Caco-2 (cell line): Measurements from ENCODE around the gene MYO10. TPM values are rescaled to one million over a fixed set of nuclear protein-coding genes. Genes with fewer than 3 reads are reported as not detected.
"Not testable (repeated sequence)": the region's sequence is repeated elsewhere in the genome, so short reads cannot be mapped to it uniquely, and the experiment has no call there.

ENCODE experiments used
- BruUV-seq: library from RNA; stranded (reverse); fragments of 400-500 nt; replicated peaks from 2 replicates; lab custom pipeline; 2021; lab: Mats Ljungman, UMichigan
- CTCF ChIA-PET: fragments of 300-600 bp; sonication (Branson Sonifier 250); formaldehyde crosslinking; loops from one replicate; lab custom pipeline; 2022; ENCODE audit warnings: antibody characterized with exemption; lab: Charles Lee
- POLR2A ChIA-PET: fragments of 300-600 bp; sonication (Branson Sonifier 250); formaldehyde crosslinking; loops from one replicate; lab custom pipeline; 2022; ENCODE audit warnings: antibody characterized with exemption; lab: Charles Lee
- DNase-seq, 2 experiments: peaks; one replicate each; pipeline versions ENCODE4 v3.0.0 to v3.0.0-alpha.2; 2020 to 2022
- H3K27me3 ChIP-seq: replicated peaks from 2 replicates; pipeline ENCODE4 v1.6.0; 2011; ENCODE audit warnings: low read length; ENCODE audit not compliant: control insufficient read depth, insufficient read depth
- H3K36me3 ChIP-seq: 2 replicates; pipeline ENCODE4 v1.5.1; 2011; ENCODE audit warnings: low read length; ENCODE audit not compliant: control insufficient read depth, insufficient read depth
- H3K4me1 ChIP-seq: fragments of 250-450 bp; sonication (Bioruptor Pico); 2 replicates; pipeline ENCODE4 v1.5.1; 2020; ENCODE audit warnings: mild to moderate bottlenecking
- H3K4me3 ChIP-seq: 2 replicates; pipeline ENCODE4 v1.5.1; 2011; ENCODE audit warnings: low read depth, mild to moderate bottlenecking, control low read depth, low read length
- H3K9me3 ChIP-seq: fragments of 250-450 bp; sonication (Bioruptor Pico); 2 replicates; pipeline ENCODE4 v1.5.1; 2020; ENCODE audit warnings: mild to moderate bottlenecking, moderate library complexity
- H3K27ac Mint-ChIP-seq: one replicate; pipeline ENCODE4 v1.8.0; 2022; ENCODE audit warnings: mixed read lengths; ENCODE audit not compliant: unreplicated experiment
- H3K27me3 Mint-ChIP-seq: one replicate; pipeline ENCODE4 v1.8.0; 2022; ENCODE audit warnings: mixed read lengths; ENCODE audit not compliant: insufficient read depth, unreplicated experiment
- H3K36me3 Mint-ChIP-seq: one replicate; pipeline ENCODE4 v1.8.0; 2022; ENCODE audit warnings: mild to moderate bottlenecking, mixed read lengths; ENCODE audit not compliant: insufficient read depth, unreplicated experiment
- H3K4me1 Mint-ChIP-seq: one replicate; pipeline ENCODE4 v1.8.0; 2022; ENCODE audit warnings: low read depth, mixed read lengths; ENCODE audit not compliant: unreplicated experiment
- H3K4me3 Mint-ChIP-seq: one replicate; pipeline ENCODE4 v1.8.0; 2022; ENCODE audit warnings: mild to moderate bottlenecking, moderate library complexity, mixed read lengths; ENCODE audit not compliant: unreplicated experiment
- H3K9me3 Mint-ChIP-seq: one replicate; pipeline ENCODE4 v1.8.0; 2022; ENCODE audit warnings: mixed read lengths; ENCODE audit not compliant: unreplicated experiment
- intact Hi-C: fragments of 100-400 bp; cut with micrococcal nuclease; formaldehyde crosslinking; loops from one replicate; pipeline ENCODE4 v1.10.0; 2022; ENCODE audit not compliant: unreplicated experiment
- total RNA-seq: library from RNA; stranded (reverse); gene quantifications from 2 replicates; pipeline ENCODE4 v1.2.3, GENCODE V29; 2022
- TF ChIP-seq, protein P1 (sequence below), 2 experiments: fragments of 200-600 bp in 1 of 2; IDR thresholded peaks; 1 replicate in 1 of 2; 2 replicates in 1 of 2; pipeline versions ENCODE4 v1.5.1 to v1.8.0; 2011 to 2022; ENCODE audit warnings: antibody characterized with exemption in 1 of 2, control low read depth in 1 of 2, inconsistent platforms in 1 of 2, low read depth in 1 of 2, low read length in 1 of 2, mild to moderate bottlenecking in 1 of 2, moderate library complexity in 1 of 2; ENCODE audit not compliant: insufficient read depth in 1 of 2, severe bottlenecking in 1 of 2, unreplicated experiment in 1 of 2

The MYO10 gene
- total RNA-seq, 1 experiment from 2014 or later, result 67.6 TPM

DNA sequence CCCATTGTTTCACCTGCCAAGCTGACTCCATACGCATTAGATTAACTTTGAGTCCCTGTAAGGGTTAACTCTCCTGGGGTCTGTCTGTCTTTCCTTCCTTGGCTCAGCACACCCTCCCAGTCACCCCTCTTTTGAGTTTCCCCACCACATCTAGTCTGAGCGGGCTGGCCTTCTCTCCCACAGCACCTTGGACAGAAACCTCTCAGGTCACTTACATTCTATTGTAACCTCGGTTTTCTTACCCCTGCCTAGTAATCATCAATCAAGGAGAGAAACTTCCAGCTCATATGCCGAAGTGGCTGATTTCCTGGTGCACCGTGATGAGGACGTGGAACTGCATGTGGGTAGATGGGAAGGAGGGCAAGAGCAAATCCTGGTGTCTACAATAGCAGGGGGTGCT lies 102.1 kb downstream of the MYO10 start:
- CTCF ChIA-PET, result interaction anchor here (0.9 kb wide), 1 partner anchor 356 kb away, joined by 3 read pairs; no protein-coding TSS in a partner anchor
- no peak overlapping the region for H3K27ac Mint-ChIP-seq
- TF ChIP-seq, protein P1, sequence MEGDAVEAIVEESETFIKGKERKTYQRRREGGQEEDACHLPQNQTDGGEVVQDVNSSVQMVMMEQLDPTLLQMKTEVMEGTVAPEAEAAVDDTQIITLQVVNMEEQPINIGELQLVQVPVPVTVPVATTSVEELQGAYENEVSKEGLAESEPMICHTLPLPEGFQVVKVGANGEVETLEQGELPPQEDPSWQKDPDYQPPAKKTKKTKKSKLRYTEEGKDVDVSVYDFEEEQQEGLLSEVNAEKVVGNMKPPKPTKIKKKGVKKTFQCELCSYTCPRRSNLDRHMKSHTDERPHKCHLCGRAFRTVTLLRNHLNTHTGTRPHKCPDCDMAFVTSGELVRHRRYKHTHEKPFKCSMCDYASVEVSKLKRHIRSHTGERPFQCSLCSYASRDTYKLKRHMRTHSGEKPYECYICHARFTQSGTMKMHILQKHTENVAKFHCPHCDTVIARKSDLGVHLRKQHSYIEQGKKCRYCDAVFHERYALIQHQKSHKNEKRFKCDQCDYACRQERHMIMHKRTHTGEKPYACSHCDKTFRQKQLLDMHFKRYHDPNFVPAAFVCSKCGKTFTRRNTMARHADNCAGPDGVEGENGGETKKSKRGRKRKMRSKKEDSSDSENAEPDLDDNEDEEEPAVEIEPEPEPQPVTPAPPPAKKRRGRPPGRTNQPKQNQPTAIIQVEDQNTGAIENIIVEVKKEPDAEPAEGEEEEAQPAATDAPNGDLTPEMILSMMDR (IDR thresholded peaks at IDR 0.05; ENCODE audit: insufficient read depth in 1 of 2, low read depth in 1 of 2, low read length in 1 of 2, severe bottlenecking in 1 of 2, unreplicated experiment in 1 of 2), result no peak
- H3K9me3 Mint-ChIP-seq, result no peaks in the 10 kb centered on the region
- intact Hi-C loops, result no loop called here
- no peak overlapping the region for H3K4me3 Mint-ChIP-seq
- H3K27me3 Mint-ChIP-seq, result no peaks in the 10 kb centered on the region
- H3K9me3 ChIP-seq, result no peaks in the 10 kb centered on the region
- H3K27me3 ChIP-seq, result no peaks in the 10 kb centered on the region
- peaks cover 22% of the 10 kb centered on the region for H3K4me1 Mint-ChIP-seq
- no peak overlapping the region for H3K4me3 ChIP-seq
- no peak for DNase-seq
- peaks cover 32% of the 10 kb centered on the region for H3K36me3 Mint-ChIP-seq
- H3K36me3 ChIP-seq, result no peaks in the 10 kb centered on the region
- POLR2A ChIA-PET, result no interaction called here
- peaks cover 12% of the 10 kb centered on the region; the same call in 1 of the 2 replicates for H3K4me1 ChIP-seq
- no TSS peak for BruUV-seq

DNA sequence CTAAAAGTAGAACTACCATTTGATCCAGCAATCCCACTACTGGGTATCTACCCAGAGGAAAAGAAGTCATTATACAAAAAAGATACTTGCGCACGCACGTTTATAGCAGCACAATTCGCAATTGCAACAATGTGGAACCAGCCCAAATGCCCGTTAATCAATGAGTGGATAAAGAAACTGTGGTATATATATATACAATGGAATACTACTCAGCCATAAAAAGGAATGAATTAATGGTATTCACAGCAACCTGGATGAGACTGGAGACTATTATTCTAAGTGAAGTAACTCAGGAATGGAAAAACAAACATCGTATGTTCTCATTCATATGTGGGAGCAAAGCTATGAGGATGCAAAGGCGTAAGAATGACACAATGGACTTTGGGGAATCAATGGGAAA lies 104.8 kb downstream of the MYO10 start:
- H3K4me3 Mint-ChIP-seq, H3K27me3 Mint-ChIP-seq, POLR2A ChIA-PET, H3K4me1 ChIP-seq, DNase-seq, H3K36me3 ChIP-seq, H3K4me3 ChIP-seq, H3K9me3 ChIP-seq, intact Hi-C loops, CTCF ChIA-PET, H3K27ac Mint-ChIP-seq, H3K27me3 ChIP-seq, H3K9me3 Mint-ChIP-seq, BruUV-seq: not testable (repeated sequence)
- H3K4me1 Mint-ChIP-seq, result peaks cover 22% of the 10 kb centered on the region
- H3K36me3 Mint-ChIP-seq, result peaks cover 33% of the 10 kb centered on the region

DNA sequence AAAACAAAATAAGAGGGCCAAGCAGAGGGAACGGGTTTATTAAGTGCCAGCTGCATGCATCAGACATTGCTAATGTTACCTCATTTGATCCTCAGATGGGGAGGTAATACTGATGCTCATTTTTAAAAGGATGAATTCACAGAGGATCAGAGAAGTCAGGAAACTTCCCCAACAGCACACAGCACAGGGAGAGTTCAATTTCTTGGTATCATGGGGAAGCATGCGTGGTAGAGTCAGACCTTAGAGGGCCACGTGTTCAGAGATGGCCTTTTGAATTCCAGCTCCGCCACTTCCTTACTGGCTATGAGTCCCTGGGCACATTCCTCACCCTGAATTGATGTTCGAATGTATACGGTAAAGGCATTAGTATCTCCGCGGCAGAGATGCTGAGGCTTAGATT lies 108.3 kb downstream of the MYO10 start:
- TF ChIP-seq, protein P1 (IDR thresholded peaks at IDR 0.05; ENCODE audit: insufficient read depth in 1 of 2, low read depth in 1 of 2, low read length in 1 of 2, severe bottlenecking in 1 of 2, unreplicated experiment in 1 of 2), result no peak
- no TSS peak for BruUV-seq
- no peaks in the 10 kb centered on the region for H3K27me3 Mint-ChIP-seq
- H3K4me3 Mint-ChIP-seq, result no peak overlapping the region
- no peak for DNase-seq
- POLR2A ChIA-PET, result interaction anchor here (0.5 kb wide), 1 partner anchor 108 kb away, joined by 3 read pairs; the partner anchor contains the start of gene MYO10
- Histone ChIP-seq H3K36me3 (no peaks in the 10 kb centered on the region; the same call in 1 of the 2 replicates), H3K4me3 (no peak overlapping the region), H3K4me1 (no peaks in the 10 kb centered on the region), H3K9me3 (no peaks in the 10 kb centered on the region), H3K27me3 (no peaks in the 10 kb centered on the region)
- intact Hi-C loops, result no loop called here
- CTCF ChIA-PET, result no interaction called here
- H3K27ac Mint-ChIP-seq, result no peak overlapping the region
- peaks cover 47% of the 10 kb centered on the region for H3K36me3 Mint-ChIP-seq
- H3K9me3 Mint-ChIP-seq, result no peaks in the 10 kb centered on the region
- peaks cover 13% of the 10 kb centered on the region for H3K4me1 Mint-ChIP-seq
